ENCODE measurements around the gene FTO.

The FTO gene

GRCh38 chr16:53680756-53681155 lies 23.2 kb upstream of the FTO start:
- no peak for TF ChIP-seq REST (IDR thresholded peaks at IDR 0.05; ENCODE audit: insufficient read depth in 1 of 2, low read depth in 2 of 2, low read length in 2 of 2)
- no peak for TF ChIP-seq SIN3A (IDR thresholded peaks at IDR 0.05; ENCODE audit: borderline replicate concordance, insufficient read depth, low read length)
- no peak for TF ChIP-seq FOXP2 (optimal IDR thresholded peaks at IDR 0.05; ENCODE audit: borderline replicate concordance, extremely low read depth, extremely low read length, insufficient read depth)
- TF ChIP-seq POLR2AphosphoS5 (IDR thresholded peaks at IDR 0.05; ENCODE audit: low read depth, low read length), result no peak
- no peak for TF ChIP-seq TAF1 (IDR thresholded peaks at IDR 0.05; ENCODE audit: borderline replicate concordance, insufficient read depth, low read length)

- TF ChIP-seq REST (IDR thresholded peaks at IDR 0.05; ENCODE audit: insufficient read depth in 1 of 2, low read depth in 2 of 2, low read length in 2 of 2) (no peak), POLR2AphosphoS5 (IDR thresholded peaks at IDR 0.05; ENCODE audit: low read depth, low read length) (no peak), SIN3A (IDR thresholded peaks at IDR 0.05; ENCODE audit: borderline replicate concordance, insufficient read depth, low read length) (no peak), FOXP2 (optimal IDR thresholded peaks at IDR 0.05; ENCODE audit: borderline replicate concordance, extremely low read depth, extremely low read length, insufficient read depth) (no peak), TAF1 (IDR thresholded peaks at IDR 0.05; ENCODE audit: borderline replicate concordance, insufficient read depth, low read length) (no peak)
These were observed 22.6 kb upstream of the FTO start for GRCh38 chr16:53681354-53681753.

- TF ChIP-seq FOXP2 (optimal IDR thresholded peaks at IDR 0.05; ENCODE audit: borderline replicate concordance, extremely low read depth, extremely low read length, insufficient read depth) (no peak), REST (IDR thresholded peaks at IDR 0.05; ENCODE audit: insufficient read depth in 1 of 2, low read depth in 2 of 2, low read length in 2 of 2) (no peak), TAF1 (IDR thresholded peaks at IDR 0.05; ENCODE audit: borderline replicate concordance, insufficient read depth, low read length) (no peak), SIN3A (IDR thresholded peaks at IDR 0.05; ENCODE audit: borderline replicate concordance, insufficient read depth, low read length) (no peak), POLR2AphosphoS5 (IDR thresholded peaks at IDR 0.05; ENCODE audit: low read depth, low read length) (no peak)
These were observed 17.2 kb upstream of the FTO start for GRCh38 chr16:53686710-53687109.

- no peak for TF ChIP-seq REST (IDR thresholded peaks at IDR 0.05; ENCODE audit: insufficient read depth in 1 of 2, low read depth in 2 of 2, low read length in 2 of 2)
- TF ChIP-seq POLR2AphosphoS5 (IDR thresholded peaks at IDR 0.05; ENCODE audit: low read depth, low read length), result no peak
- TF ChIP-seq TAF1 (IDR thresholded peaks at IDR 0.05; ENCODE audit: borderline replicate concordance, insufficient read depth, low read length), result no peak
- TF ChIP-seq FOXP2 (optimal IDR thresholded peaks at IDR 0.05; ENCODE audit: borderline replicate concordance, extremely low read depth, extremely low read length, insufficient read depth), result no peak
- TF ChIP-seq SIN3A (IDR thresholded peaks at IDR 0.05; ENCODE audit: borderline replicate concordance, insufficient read depth, low read length), result no peak
These were observed 14.3 kb upstream of the FTO start for GRCh38 chr16:53689636-53690035.

- TF ChIP-seq TAF1 (IDR thresholded peaks at IDR 0.05; ENCODE audit: borderline replicate concordance, insufficient read depth, low read length) (no peak), POLR2AphosphoS5 (IDR thresholded peaks at IDR 0.05; ENCODE audit: low read depth, low read length) (no peak), REST (IDR thresholded peaks at IDR 0.05; ENCODE audit: insufficient read depth in 1 of 2, low read depth in 2 of 2, low read length in 2 of 2) (no peak), SIN3A (IDR thresholded peaks at IDR 0.05; ENCODE audit: borderline replicate concordance, insufficient read depth, low read length) (no peak), FOXP2 (optimal IDR thresholded peaks at IDR 0.05; ENCODE audit: borderline replicate concordance, extremely low read depth, extremely low read length, insufficient read depth) (no peak)
These were observed 13.2 kb upstream of the FTO start for GRCh38 chr16:53690771-53691170.

Data from PFSK-1 (cell line).